ENCODE measurements around the gene SSR3. TPM values are rescaled to one million over a fixed set of nuclear protein-coding genes. Genes with fewer than 3 reads are reported as not detected.

The SSR3 gene
- total RNA-seq, 1 experiment from 2014 or later: 323 TPM

GRCh38 chr3:156513619-156514018 is 41.3 kb downstream of the SSR3 start:
- Histone ChIP-seq H3K27me3 (replicated peaks) (no peaks in the 10 kb centered on the region), H3K9me3 (replicated peaks) (no peaks in the 10 kb centered on the region), H3K36me3 (no peaks in the 10 kb centered on the region), H3K4me1 (replicated peaks) (peaks cover 40% of the 10 kb centered on the region), H3K4me3 (no peak overlapping the region), H3K27ac (peak overlapping the region; percentile 23; the same call in 1 of the 2 replicates)
- peak; percentile 78 for DNase-seq (ENCODE audit: low read depth in 1 of 2, low spot score in 2 of 2)

GRCh38 chr3:156511987-156512677 is 42.8 kb downstream of the SSR3 start:
- Histone ChIP-seq H3K9me3 (replicated peaks) (no peaks in the 10 kb centered on the region), H3K36me3 (no peaks in the 10 kb centered on the region), H3K4me1 (replicated peaks) (peaks cover 44% of the 10 kb centered on the region), H3K4me3 (no peak overlapping the region), H3K27ac (no peak overlapping the region), H3K27me3 (replicated peaks) (no peaks in the 10 kb centered on the region)
- DNase-seq (ENCODE audit: low read depth in 1 of 2, low spot score in 2 of 2): no peak

- H3K27me3 ChIP-seq (replicated peaks): no peaks in the 10 kb centered on the region
- H3K27ac ChIP-seq: no peak overlapping the region
- peak in 1 of 2 experiments; percentile 55 for DNase-seq (ENCODE audit: low read depth in 1 of 2, low spot score in 2 of 2)
Measured at GRCh38 chr3:156509189-156510174, 45.4 kb downstream of the SSR3 start.

GRCh38 chr3:156507285-156507684 is 47.6 kb downstream of the SSR3 start:
- H3K27ac ChIP-seq: no peak overlapping the region
- H3K4me3 ChIP-seq: no peak overlapping the region
- H3K4me1 ChIP-seq (replicated peaks): peaks cover 9% of the 10 kb centered on the region
- H3K36me3 ChIP-seq: no peaks in the 10 kb centered on the region
- DNase-seq (ENCODE audit: low read depth in 1 of 2, low spot score in 2 of 2): no peak
- H3K9me3 ChIP-seq (replicated peaks): no peaks in the 10 kb centered on the region
- no peaks in the 10 kb centered on the region for H3K27me3 ChIP-seq (replicated peaks)

More at GRCh38 chr3:156509189-156510174, 45.4 kb downstream of the SSR3 start:
- no peaks in the 10 kb centered on the region for H3K36me3 ChIP-seq
- peaks cover 31% of the 10 kb centered on the region for H3K4me1 ChIP-seq (replicated peaks)
- no peaks in the 10 kb centered on the region for H3K9me3 ChIP-seq (replicated peaks)
- H3K4me3 ChIP-seq: no peak overlapping the region

- Histone ChIP-seq H3K4me1 (replicated peaks) (no peaks in the 10 kb centered on the region), H3K27ac (no peak overlapping the region), H3K27me3 (replicated peaks) (no peaks in the 10 kb centered on the region), H3K9me3 (replicated peaks) (no peaks in the 10 kb centered on the region), H3K36me3 (no peaks in the 10 kb centered on the region), H3K4me3 (no peak overlapping the region)
- no peak for DNase-seq (ENCODE audit: low read depth in 1 of 2, low spot score in 2 of 2)
Measured at GRCh38 chr3:156498307-156498706, 56.6 kb downstream of the SSR3 start.

GRCh38 chr3:156497326-156497725 is 57.6 kb downstream of the SSR3 start:
- no peaks in the 10 kb centered on the region for H3K4me1 ChIP-seq (replicated peaks)
- H3K36me3 ChIP-seq: no peaks in the 10 kb centered on the region
- H3K27ac ChIP-seq: no peak overlapping the region
- H3K9me3 ChIP-seq (replicated peaks): no peaks in the 10 kb centered on the region
- no peak for DNase-seq (ENCODE audit: low read depth in 1 of 2, low spot score in 2 of 2)
- no peaks in the 10 kb centered on the region for H3K27me3 ChIP-seq (replicated peaks)
- no peak overlapping the region for H3K4me3 ChIP-seq

GRCh38 chr3:156495816-156496215 is 59.1 kb downstream of the SSR3 start:
- Histone ChIP-seq H3K4me3 (no peak overlapping the region), H3K36me3 (no peaks in the 10 kb centered on the region), H3K9me3 (replicated peaks) (no peaks in the 10 kb centered on the region), H3K4me1 (replicated peaks) (no peaks in the 10 kb centered on the region), H3K27ac (no peak overlapping the region), H3K27me3 (replicated peaks) (no peaks in the 10 kb centered on the region)
- DNase-seq (ENCODE audit: low read depth in 1 of 2, low spot score in 2 of 2): no peak

GRCh38 chr3:156493887-156494286 is 61.0 kb downstream of the SSR3 start:
- no peaks in the 10 kb centered on the region for H3K36me3 ChIP-seq
- H3K4me1 ChIP-seq (replicated peaks): peaks cover 9% of the 10 kb centered on the region
- no peaks in the 10 kb centered on the region for H3K9me3 ChIP-seq (replicated peaks)
- DNase-seq (ENCODE audit: low read depth in 1 of 2, low spot score in 2 of 2): no peak
- no peak overlapping the region for H3K27ac ChIP-seq
- no peaks in the 10 kb centered on the region for H3K27me3 ChIP-seq (replicated peaks)
- no peak overlapping the region for H3K4me3 ChIP-seq

- DNase-seq (ENCODE audit: low read depth in 1 of 2, low spot score in 2 of 2): no peak
- Histone ChIP-seq H3K27me3 (replicated peaks) (no peaks in the 10 kb centered on the region), H3K4me3 (no peak overlapping the region), H3K27ac (no peak overlapping the region), H3K36me3 (no peaks in the 10 kb centered on the region), H3K4me1 (replicated peaks) (peaks cover 15% of the 10 kb centered on the region), H3K9me3 (replicated peaks) (no peaks in the 10 kb centered on the region)
Measured at GRCh38 chr3:156492801-156493261, 62.1 kb downstream of the SSR3 start.

GRCh38 chr3:156491192-156491591 is 63.7 kb downstream of the SSR3 start:
- H3K4me1 ChIP-seq (replicated peaks): peaks cover 15% of the 10 kb centered on the region
- H3K36me3 ChIP-seq: no peaks in the 10 kb centered on the region
- DNase-seq (ENCODE audit: low read depth in 1 of 2, low spot score in 2 of 2): no peak
- no peaks in the 10 kb centered on the region for H3K9me3 ChIP-seq (replicated peaks)
- no peak overlapping the region for H3K4me3 ChIP-seq
- no peaks in the 10 kb centered on the region for H3K27me3 ChIP-seq (replicated peaks)
- no peak overlapping the region for H3K27ac ChIP-seq

Other genes starting within 250 kb of the SSR3 start
- gene TIPARP, start 119.5 kb upstream of the SSR3 start, total RNA-seq (2014; rRNA removed; shearing (Covaris generic)): 42.4 and 50.5 TPM in 2 replicates

All from SJSA1 (cell line).